Ishikawa (cell line): ENCODE measurements around the gene DTD1.

ENCODE experiments used
- CREB1 ChIP-seq: IDR thresholded peaks from 2 replicates; pipeline ENCODE4 v1.6.1; 2012; ENCODE audit warnings: low read depth
- EP300 ChIP-seq: IDR thresholded peaks from 2 replicates; pipeline ENCODE4 v1.6.1; 2012; ENCODE audit warnings: borderline replicate concordance
- FOXM1 ChIP-seq: IDR thresholded peaks from 2 replicates; pipeline ENCODE4 v1.6.1; 2012; ENCODE audit warnings: low read depth, borderline replicate concordance
- NFIC ChIP-seq: IDR thresholded peaks from 2 replicates; pipeline ENCODE4 v1.6.1; 2012
- RAD21 ChIP-seq: IDR thresholded peaks from 2 replicates; pipeline ENCODE4 v1.6.1; 2012; ENCODE audit warnings: low read depth
- TCF12 ChIP-seq: IDR thresholded peaks from 2 replicates; pipeline ENCODE4 v1.6.1; 2012; ENCODE audit warnings: low read depth
- TEAD4 ChIP-seq: IDR thresholded peaks from 2 replicates; pipeline ENCODE4 v1.6.1; 2012
- TF ChIP-seq, protein P1 (sequence below): IDR thresholded peaks from 2 replicates; pipeline ENCODE4 v1.6.1; 2012
- TF ChIP-seq, protein P2 (sequence below): IDR thresholded peaks from 2 replicates; pipeline ENCODE4 v1.6.1; 2012; ENCODE audit warnings: low read depth, mild to moderate bottlenecking

DNA sequence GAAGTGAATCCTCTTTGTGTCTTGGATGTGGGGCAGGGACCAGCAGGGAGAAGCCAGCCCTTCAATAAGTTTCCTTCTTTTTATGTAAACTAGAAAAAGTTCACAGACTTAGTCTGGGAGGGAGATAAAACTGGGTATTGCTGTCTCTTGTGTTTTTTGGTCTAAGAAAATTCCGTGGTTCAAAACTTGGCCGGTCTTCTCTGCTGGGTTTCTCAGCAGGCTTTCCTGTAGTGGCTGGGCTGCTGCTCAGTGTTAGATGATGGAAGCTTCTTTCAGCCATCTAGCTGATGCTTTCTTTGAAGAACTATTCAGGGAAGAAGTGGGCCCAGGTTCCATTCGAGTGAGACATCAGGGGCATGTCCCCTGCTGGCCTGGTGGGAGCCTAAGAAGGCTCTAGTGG lies 155.0 kb downstream of the DTD1 start:
- TF ChIP-seq CREB1, result no peak
- no peak for TF ChIP-seq TEAD4
- no peak for TF ChIP-seq FOXM1
- TF ChIP-seq RAD21, result no peak
- no peak for TF ChIP-seq TCF12
- TF ChIP-seq, protein P1, sequence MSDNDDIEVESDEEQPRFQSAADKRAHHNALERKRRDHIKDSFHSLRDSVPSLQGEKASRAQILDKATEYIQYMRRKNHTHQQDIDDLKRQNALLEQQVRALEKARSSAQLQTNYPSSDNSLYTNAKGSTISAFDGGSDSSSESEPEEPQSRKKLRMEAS, result no peak
- TF ChIP-seq EP300, result no peak
- TF ChIP-seq, protein P2, sequence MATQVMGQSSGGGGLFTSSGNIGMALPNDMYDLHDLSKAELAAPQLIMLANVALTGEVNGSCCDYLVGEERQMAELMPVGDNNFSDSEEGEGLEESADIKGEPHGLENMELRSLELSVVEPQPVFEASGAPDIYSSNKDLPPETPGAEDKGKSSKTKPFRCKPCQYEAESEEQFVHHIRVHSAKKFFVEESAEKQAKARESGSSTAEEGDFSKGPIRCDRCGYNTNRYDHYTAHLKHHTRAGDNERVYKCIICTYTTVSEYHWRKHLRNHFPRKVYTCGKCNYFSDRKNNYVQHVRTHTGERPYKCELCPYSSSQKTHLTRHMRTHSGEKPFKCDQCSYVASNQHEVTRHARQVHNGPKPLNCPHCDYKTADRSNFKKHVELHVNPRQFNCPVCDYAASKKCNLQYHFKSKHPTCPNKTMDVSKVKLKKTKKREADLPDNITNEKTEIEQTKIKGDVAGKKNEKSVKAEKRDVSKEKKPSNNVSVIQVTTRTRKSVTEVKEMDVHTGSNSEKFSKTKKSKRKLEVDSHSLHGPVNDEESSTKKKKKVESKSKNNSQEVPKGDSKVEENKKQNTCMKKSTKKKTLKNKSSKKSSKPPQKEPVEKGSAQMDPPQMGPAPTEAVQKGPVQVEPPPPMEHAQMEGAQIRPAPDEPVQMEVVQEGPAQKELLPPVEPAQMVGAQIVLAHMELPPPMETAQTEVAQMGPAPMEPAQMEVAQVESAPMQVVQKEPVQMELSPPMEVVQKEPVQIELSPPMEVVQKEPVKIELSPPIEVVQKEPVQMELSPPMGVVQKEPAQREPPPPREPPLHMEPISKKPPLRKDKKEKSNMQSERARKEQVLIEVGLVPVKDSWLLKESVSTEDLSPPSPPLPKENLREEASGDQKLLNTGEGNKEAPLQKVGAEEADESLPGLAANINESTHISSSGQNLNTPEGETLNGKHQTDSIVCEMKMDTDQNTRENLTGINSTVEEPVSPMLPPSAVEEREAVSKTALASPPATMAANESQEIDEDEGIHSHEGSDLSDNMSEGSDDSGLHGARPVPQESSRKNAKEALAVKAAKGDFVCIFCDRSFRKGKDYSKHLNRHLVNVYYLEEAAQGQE, result no peak
- no peak for TF ChIP-seq NFIC
